Caco-2 (cell line): ENCODE results near the gene ZNF100. TPM values are rescaled to one million over a fixed set of nuclear protein-coding genes. Genes with fewer than 3 reads are reported as not detected.
"Not testable (repeated sequence)": the region's sequence is repeated elsewhere in the genome, so short reads cannot be mapped to it uniquely, and the experiment has no call there.

Source experiments
- BruUV-seq: library from RNA; stranded (reverse); fragments of 400-500 nt; replicated peaks from 2 replicates; lab custom pipeline; 2021; lab: Mats Ljungman, UMichigan
- CTCF ChIA-PET: fragments of 300-600 bp; sonication (Branson Sonifier 250); formaldehyde crosslinking; loops from one replicate; lab custom pipeline; 2022; ENCODE audit warnings: antibody characterized with exemption; lab: Charles Lee
- POLR2A ChIA-PET: fragments of 300-600 bp; sonication (Branson Sonifier 250); formaldehyde crosslinking; loops from one replicate; lab custom pipeline; 2022; ENCODE audit warnings: antibody characterized with exemption; lab: Charles Lee
- DNase-seq, 2 experiments: peaks; one replicate each; pipeline versions ENCODE4 v3.0.0 to v3.0.0-alpha.2; 2020 to 2022
- H3K27me3 ChIP-seq: replicated peaks from 2 replicates; pipeline ENCODE4 v1.6.0; 2011; ENCODE audit warnings: low read length; ENCODE audit not compliant: control insufficient read depth, insufficient read depth
- H3K36me3 ChIP-seq: 2 replicates; pipeline ENCODE4 v1.5.1; 2011; ENCODE audit warnings: low read length; ENCODE audit not compliant: control insufficient read depth, insufficient read depth
- H3K4me1 ChIP-seq: fragments of 250-450 bp; sonication (Bioruptor Pico); 2 replicates; pipeline ENCODE4 v1.5.1; 2020; ENCODE audit warnings: mild to moderate bottlenecking
- H3K4me3 ChIP-seq: 2 replicates; pipeline ENCODE4 v1.5.1; 2011; ENCODE audit warnings: low read depth, mild to moderate bottlenecking, control low read depth, low read length
- H3K9me3 ChIP-seq: fragments of 250-450 bp; sonication (Bioruptor Pico); 2 replicates; pipeline ENCODE4 v1.5.1; 2020; ENCODE audit warnings: mild to moderate bottlenecking, moderate library complexity
- H3K27ac Mint-ChIP-seq: one replicate; pipeline ENCODE4 v1.8.0; 2022; ENCODE audit warnings: mixed read lengths; ENCODE audit not compliant: unreplicated experiment
- H3K27me3 Mint-ChIP-seq: one replicate; pipeline ENCODE4 v1.8.0; 2022; ENCODE audit warnings: mixed read lengths; ENCODE audit not compliant: insufficient read depth, unreplicated experiment
- H3K36me3 Mint-ChIP-seq: one replicate; pipeline ENCODE4 v1.8.0; 2022; ENCODE audit warnings: mild to moderate bottlenecking, mixed read lengths; ENCODE audit not compliant: insufficient read depth, unreplicated experiment
- H3K4me1 Mint-ChIP-seq: one replicate; pipeline ENCODE4 v1.8.0; 2022; ENCODE audit warnings: low read depth, mixed read lengths; ENCODE audit not compliant: unreplicated experiment
- H3K4me3 Mint-ChIP-seq: one replicate; pipeline ENCODE4 v1.8.0; 2022; ENCODE audit warnings: mild to moderate bottlenecking, moderate library complexity, mixed read lengths; ENCODE audit not compliant: unreplicated experiment
- H3K9me3 Mint-ChIP-seq: one replicate; pipeline ENCODE4 v1.8.0; 2022; ENCODE audit warnings: mixed read lengths; ENCODE audit not compliant: unreplicated experiment
- CTCF ChIP-seq, 2 experiments: fragments of 200-600 bp in 1 of 2; IDR thresholded peaks; 1 replicate in 1 of 2; 2 replicates in 1 of 2; pipeline versions ENCODE4 v1.5.1 to v1.8.0; 2011 to 2022; ENCODE audit warnings: antibody characterized with exemption in 1 of 2, control low read depth in 1 of 2, inconsistent platforms in 1 of 2, low read depth in 1 of 2, low read length in 1 of 2, mild to moderate bottlenecking in 1 of 2, moderate library complexity in 1 of 2; ENCODE audit not compliant: insufficient read depth in 1 of 2, severe bottlenecking in 1 of 2, unreplicated experiment in 1 of 2
- intact Hi-C: fragments of 100-400 bp; cut with micrococcal nuclease; formaldehyde crosslinking; loops from one replicate; pipeline ENCODE4 v1.10.0; 2022; ENCODE audit not compliant: unreplicated experiment
- total RNA-seq: library from RNA; stranded (reverse); gene quantifications from 2 replicates; pipeline ENCODE4 v1.2.3, GENCODE V29; 2022

Gene ZNF100
- total RNA-seq, 1 experiment from 2014 or later, result 12.1 TPM

- H3K36me3 Mint-ChIP-seq, result peaks cover 55% of the 10 kb centered on the region
- H3K9me3 Mint-ChIP-seq, result peaks cover 7% of the 10 kb centered on the region
- H3K4me3 Mint-ChIP-seq, result no peak overlapping the region
- ChIA-PET CTCF (no interaction called here), POLR2A (no interaction called here)
- no peaks in the 10 kb centered on the region for H3K4me1 Mint-ChIP-seq
- no peak for TF ChIP-seq CTCF (IDR thresholded peaks at IDR 0.05; ENCODE audit: insufficient read depth in 1 of 2, low read depth in 1 of 2, low read length in 1 of 2, severe bottlenecking in 1 of 2, unreplicated experiment in 1 of 2)
- DNase-seq, result no peak
- no peaks in the 10 kb centered on the region for H3K4me1 ChIP-seq
- intact Hi-C loops, result no loop called here
- H3K4me3 ChIP-seq, result no peak overlapping the region
- H3K36me3 ChIP-seq, result no peaks in the 10 kb centered on the region
- no peaks in the 10 kb centered on the region for H3K27me3 Mint-ChIP-seq
- no TSS peak for BruUV-seq
- H3K9me3 ChIP-seq, result no peaks in the 10 kb centered on the region
- H3K27ac Mint-ChIP-seq, result no peak overlapping the region
- H3K27me3 ChIP-seq, result no peaks in the 10 kb centered on the region
Measured at GRCh38 chr19:21748088-21748487, 19.3 kb downstream of the ZNF100 start.

GRCh38 chr19:21740559-21740958, 26.8 kb downstream of the ZNF100 start:
- POLR2A ChIA-PET, result no interaction called here
- 0 out of 2 replicates have a peak, but pooled peaks cover 4% of the 10 kb centered on the region for H3K9me3 ChIP-seq
- peaks cover 10% of the 10 kb centered on the region for H3K9me3 Mint-ChIP-seq

GRCh38 chr19:21726942-21727747, 40.2 kb downstream of the ZNF100 start:
- H3K27me3 Mint-ChIP-seq, intact Hi-C loops, H3K4me1 Mint-ChIP-seq, POLR2A ChIA-PET, H3K27ac Mint-ChIP-seq, H3K36me3 ChIP-seq, CTCF ChIA-PET, H3K4me1 ChIP-seq, H3K4me3 Mint-ChIP-seq, H3K27me3 ChIP-seq, DNase-seq, H3K4me3 ChIP-seq, BruUV-seq: not testable (repeated sequence)
- Mint-ChIP-seq H3K9me3 (peaks cover 27% of the 10 kb centered on the region), H3K36me3 (peaks cover 23% of the 10 kb centered on the region)
- peaks cover 22% of the 10 kb centered on the region for H3K9me3 ChIP-seq

More at GRCh38 chr19:21740559-21740958, 26.8 kb downstream of the ZNF100 start:
- DNase-seq, result no peak
- H3K27me3 Mint-ChIP-seq, result no peaks in the 10 kb centered on the region
- H3K36me3 Mint-ChIP-seq, result peaks cover 75% of the 10 kb centered on the region
- no peaks in the 10 kb centered on the region for H3K4me1 Mint-ChIP-seq
- TF ChIP-seq CTCF (IDR thresholded peaks at IDR 0.05; ENCODE audit: insufficient read depth in 1 of 2, low read depth in 1 of 2, low read length in 1 of 2, severe bottlenecking in 1 of 2, unreplicated experiment in 1 of 2), result no peak
- Histone ChIP-seq H3K27me3 (no peaks in the 10 kb centered on the region), H3K4me3 (no peak overlapping the region), H3K36me3 (no peaks in the 10 kb centered on the region), H3K4me1 (no peaks in the 10 kb centered on the region)
- no TSS peak for BruUV-seq
- H3K27ac Mint-ChIP-seq, result no peak overlapping the region
- CTCF ChIA-PET, result no interaction called here
- no peak overlapping the region for H3K4me3 Mint-ChIP-seq
- intact Hi-C loops, result no loop called here
